Measurements from ENCODE around the gene XPA.

DNA sequence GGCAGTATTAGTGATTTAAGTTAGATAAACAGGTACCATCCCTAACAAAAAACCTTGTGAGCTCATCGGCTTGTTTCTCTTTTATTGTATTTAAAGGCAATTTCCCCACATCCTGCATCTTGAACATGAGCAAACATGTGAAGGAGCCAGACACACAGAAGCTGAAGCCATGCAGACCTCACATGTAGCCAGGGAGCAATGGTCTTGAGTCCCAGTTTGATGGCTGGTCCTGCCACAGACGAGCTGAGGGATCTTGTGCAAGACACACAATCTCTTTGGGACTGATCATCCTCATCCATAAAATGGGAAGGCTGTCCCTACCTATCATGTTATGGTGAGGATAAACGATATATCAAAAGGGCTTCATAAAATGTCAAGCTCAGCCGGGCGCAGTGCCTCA, 29.6 kb upstream of the XPA start:
- TF ChIP-seq NFIC (IDR thresholded peaks at IDR 0.05; ENCODE audit: low read depth, low read length) (no peak), CHD2 (IDR thresholded peaks at IDR 0.05; ENCODE audit: borderline replicate concordance, low read depth, low read length) (no peak), SREBF2 (IDR thresholded peaks at IDR 0.05; ENCODE audit: low read length) (no peak), RAD21 (IDR thresholded peaks at IDR 0.05; ENCODE audit: insufficient read depth, low read depth, low read length) (no peak), EZH2 (IDR thresholded peaks at IDR 0.05; ENCODE audit: borderline replicate concordance, control insufficient read depth, low read depth, low read length) (no peak), POLR2A (IDR thresholded peaks at IDR 0.05; ENCODE audit: low read depth, low read length) (no peak), HCFC1 (IDR thresholded peaks at IDR 0.05; ENCODE audit: low read length) (no peak), SMAD1 (IDR thresholded peaks at IDR 0.05; ENCODE audit: low read depth, partially characterized antibody) (no peak), SMARCA5 (IDR thresholded peaks at IDR 0.05) (no peak), SRF (IDR thresholded peaks at IDR 0.05; ENCODE audit: low read depth in 2 of 2, low read length in 2 of 2) (no peak)

Measured in GM12878 (cell line).